Measurements from ENCODE around the gene TSPAN14. TPM values are rescaled to one million over a fixed set of nuclear protein-coding genes. Genes with fewer than 3 reads are reported as not detected.

Gene TSPAN14
- total and polyA plus RNA-seq, 4 donors = 19.8 to 82.5 (median 55.6) TPM

GRCh38 chr10:80520661-80521470 is 66.8 kb downstream of the TSPAN14 start:
- Histone ChIP-seq H3K4me3 (ENCODE audit: low read depth, low read length) (no peak overlapping the region), H3K27me3 (ENCODE audit: control insufficient read depth, insufficient read depth, low read length) (no peaks in the 10 kb centered on the region), H3K36me3 (ENCODE audit: control insufficient read depth, insufficient read depth, low read length) (peaks cover 46% of the 10 kb centered on the region), H3K4me1 (ENCODE audit: control insufficient read depth, insufficient read depth, low read length) (peaks cover 10% of the 10 kb centered on the region), H3K27ac (ENCODE audit: low read depth, low read length) (no peak overlapping the region), H3K9me3 (ENCODE audit: control insufficient read depth, insufficient read depth, low read length) (no peaks in the 10 kb centered on the region)
- no peak for DNase-seq (ENCODE audit: low read depth in 4 of 6, low spot score in 6 of 6)
- WGBS (ENCODE audit: insufficient coverage) = 91% methylated on average over 9 of the region's 10 CpGs

- Histone ChIP-seq H3K27me3 (ENCODE audit: control insufficient read depth, insufficient read depth, low read length) (no peaks in the 10 kb centered on the region), H3K4me1 (ENCODE audit: control insufficient read depth, insufficient read depth, low read length) (peaks cover 7% of the 10 kb centered on the region), H3K9me3 (ENCODE audit: control insufficient read depth, insufficient read depth, low read length) (no peaks in the 10 kb centered on the region), H3K36me3 (ENCODE audit: control insufficient read depth, insufficient read depth, low read length) (peaks cover 29% of the 10 kb centered on the region), H3K27ac (ENCODE audit: low read depth, low read length) (no peak overlapping the region), H3K4me3 (ENCODE audit: low read depth, low read length) (no peak overlapping the region)
- DNase-seq (ENCODE audit: low read depth in 4 of 6, low spot score in 6 of 6) = no peak
- 100% methylated on average over 2 of the region's 8 CpGs for WGBS (ENCODE audit: insufficient coverage)
Measured at GRCh38 chr10:80522756-80523363, 68.8 kb downstream of the TSPAN14 start.

- 78% methylated on average over 5 of the region's 6 CpGs for WGBS (ENCODE audit: insufficient coverage)
- H3K4me1 ChIP-seq (ENCODE audit: control insufficient read depth, insufficient read depth, low read length) = peaks cover 7% of the 10 kb centered on the region
- peaks cover 20% of the 10 kb centered on the region for H3K36me3 ChIP-seq (ENCODE audit: control insufficient read depth, insufficient read depth, low read length)
- no peak for DNase-seq (ENCODE audit: low read depth in 4 of 6, low spot score in 6 of 6)
- H3K27me3 ChIP-seq (ENCODE audit: control insufficient read depth, insufficient read depth, low read length) = no peaks in the 10 kb centered on the region
- no peaks in the 10 kb centered on the region for H3K9me3 ChIP-seq (ENCODE audit: control insufficient read depth, insufficient read depth, low read length)
- no peak overlapping the region for H3K4me3 ChIP-seq (ENCODE audit: low read depth, low read length)
- no peak overlapping the region for H3K27ac ChIP-seq (ENCODE audit: low read depth, low read length)
Measured at GRCh38 chr10:80523773-80524172, 69.7 kb downstream of the TSPAN14 start.

GRCh38 chr10:80524190-80524909 is 70.2 kb downstream of the TSPAN14 start:
- Histone ChIP-seq H3K27me3 (ENCODE audit: control insufficient read depth, insufficient read depth, low read length) (no peaks in the 10 kb centered on the region), H3K4me1 (ENCODE audit: control insufficient read depth, insufficient read depth, low read length) (peaks cover 7% of the 10 kb centered on the region), H3K27ac (ENCODE audit: low read depth, low read length) (no peak overlapping the region), H3K36me3 (ENCODE audit: control insufficient read depth, insufficient read depth, low read length) (peaks cover 15% of the 10 kb centered on the region), H3K9me3 (ENCODE audit: control insufficient read depth, insufficient read depth, low read length) (no peaks in the 10 kb centered on the region), H3K4me3 (ENCODE audit: low read depth, low read length) (no peak overlapping the region)
- 87% methylated on average over 11 of the region's 12 CpGs for WGBS (ENCODE audit: insufficient coverage)
- DNase-seq (ENCODE audit: low read depth in 4 of 6, low spot score in 6 of 6) = no peak

- DNase-seq (ENCODE audit: low read depth in 4 of 6, low spot score in 6 of 6) = no peak
- no peaks in the 10 kb centered on the region for H3K9me3 ChIP-seq (ENCODE audit: control insufficient read depth, insufficient read depth, low read length)
- no peak overlapping the region for H3K27ac ChIP-seq (ENCODE audit: low read depth, low read length)
- peaks cover 7% of the 10 kb centered on the region for H3K36me3 ChIP-seq (ENCODE audit: control insufficient read depth, insufficient read depth, low read length)
- H3K27me3 ChIP-seq (ENCODE audit: control insufficient read depth, insufficient read depth, low read length) = no peaks in the 10 kb centered on the region
- no peak overlapping the region for H3K4me3 ChIP-seq (ENCODE audit: low read depth, low read length)
- WGBS (ENCODE audit: insufficient coverage) = no CpG with 5 or more reads among the region's 2 CpGs
- peaks cover 7% of the 10 kb centered on the region for H3K4me1 ChIP-seq (ENCODE audit: control insufficient read depth, insufficient read depth, low read length)
Measured at GRCh38 chr10:80526218-80526617, 72.1 kb downstream of the TSPAN14 start.

GRCh38 chr10:80526742-80527141 is 72.6 kb downstream of the TSPAN14 start:
- H3K36me3 ChIP-seq (ENCODE audit: control insufficient read depth, insufficient read depth, low read length) = peaks cover 7% of the 10 kb centered on the region
- peaks cover 7% of the 10 kb centered on the region for H3K4me1 ChIP-seq (ENCODE audit: control insufficient read depth, insufficient read depth, low read length)
- DNase-seq (ENCODE audit: low read depth in 4 of 6, low spot score in 6 of 6) = no peak
- no peak overlapping the region for H3K4me3 ChIP-seq (ENCODE audit: low read depth, low read length)
- no peaks in the 10 kb centered on the region for H3K9me3 ChIP-seq (ENCODE audit: control insufficient read depth, insufficient read depth, low read length)
- H3K27ac ChIP-seq (ENCODE audit: low read depth, low read length) = no peak overlapping the region
- H3K27me3 ChIP-seq (ENCODE audit: control insufficient read depth, insufficient read depth, low read length) = no peaks in the 10 kb centered on the region
- 59% methylated on average over 6 of the region's 6 CpGs for WGBS (ENCODE audit: insufficient coverage)

- H3K9me3 ChIP-seq (ENCODE audit: control insufficient read depth, insufficient read depth, low read length) = no peaks in the 10 kb centered on the region
- H3K4me3 ChIP-seq (ENCODE audit: low read depth, low read length) = no peak overlapping the region
- H3K27me3 ChIP-seq (ENCODE audit: control insufficient read depth, insufficient read depth, low read length) = no peaks in the 10 kb centered on the region
- H3K27ac ChIP-seq (ENCODE audit: low read depth, low read length) = no peak overlapping the region
- 96% methylated on average over 2 of the region's 2 CpGs for WGBS (ENCODE audit: insufficient coverage)
- peaks cover 4% of the 10 kb centered on the region for H3K36me3 ChIP-seq (ENCODE audit: control insufficient read depth, insufficient read depth, low read length)
- H3K4me1 ChIP-seq (ENCODE audit: control insufficient read depth, insufficient read depth, low read length) = peaks cover 7% of the 10 kb centered on the region
- DNase-seq (ENCODE audit: low read depth in 4 of 6, low spot score in 6 of 6) = no peak
Measured at GRCh38 chr10:80528185-80528700, 74.1 kb downstream of the TSPAN14 start.

- no peaks in the 10 kb centered on the region for H3K9me3 ChIP-seq (ENCODE audit: control insufficient read depth, insufficient read depth, low read length)
- H3K27ac ChIP-seq (ENCODE audit: low read depth, low read length) = no peak overlapping the region
- no peaks in the 10 kb centered on the region for H3K27me3 ChIP-seq (ENCODE audit: control insufficient read depth, insufficient read depth, low read length)
- peaks cover 6% of the 10 kb centered on the region for H3K4me1 ChIP-seq (ENCODE audit: control insufficient read depth, insufficient read depth, low read length)
- no peak for DNase-seq (ENCODE audit: low read depth in 4 of 6, low spot score in 6 of 6)
- H3K36me3 ChIP-seq (ENCODE audit: control insufficient read depth, insufficient read depth, low read length) = peaks cover 3% of the 10 kb centered on the region
- 72% methylated on average over 5 of the region's 6 CpGs for WGBS (ENCODE audit: insufficient coverage)
- H3K4me3 ChIP-seq (ENCODE audit: low read depth, low read length) = no peak overlapping the region
Measured at GRCh38 chr10:80528901-80529300, 74.8 kb downstream of the TSPAN14 start.

- no peak for DNase-seq (ENCODE audit: low read depth in 4 of 6, low spot score in 6 of 6)
- Histone ChIP-seq H3K4me1 (ENCODE audit: control insufficient read depth, insufficient read depth, low read length) (no peaks in the 10 kb centered on the region), H3K4me3 (ENCODE audit: low read depth, low read length) (no peak overlapping the region), H3K27me3 (ENCODE audit: control insufficient read depth, insufficient read depth, low read length) (no peaks in the 10 kb centered on the region), H3K9me3 (ENCODE audit: control insufficient read depth, insufficient read depth, low read length) (no peaks in the 10 kb centered on the region), H3K27ac (ENCODE audit: low read depth, low read length) (no peak overlapping the region), H3K36me3 (ENCODE audit: control insufficient read depth, insufficient read depth, low read length) (no peaks in the 10 kb centered on the region)
- WGBS (ENCODE audit: insufficient coverage) = 93% methylated on average over 12 of the region's 12 CpGs
Measured at GRCh38 chr10:80529604-80530003, 75.5 kb downstream of the TSPAN14 start.
